ENCODE measurements around the gene JAG2. TPM values are rescaled to one million over a fixed set of nuclear protein-coding genes. Genes with fewer than 3 reads are reported as not detected.
"Not testable (repeated sequence)": the region's sequence is repeated elsewhere in the genome, so short reads cannot be mapped to it uniquely, and the experiment has no call there.

The JAG2 gene
- total RNA-seq, 1 donor from 2014 or later, result 2.5 TPM

DNA sequence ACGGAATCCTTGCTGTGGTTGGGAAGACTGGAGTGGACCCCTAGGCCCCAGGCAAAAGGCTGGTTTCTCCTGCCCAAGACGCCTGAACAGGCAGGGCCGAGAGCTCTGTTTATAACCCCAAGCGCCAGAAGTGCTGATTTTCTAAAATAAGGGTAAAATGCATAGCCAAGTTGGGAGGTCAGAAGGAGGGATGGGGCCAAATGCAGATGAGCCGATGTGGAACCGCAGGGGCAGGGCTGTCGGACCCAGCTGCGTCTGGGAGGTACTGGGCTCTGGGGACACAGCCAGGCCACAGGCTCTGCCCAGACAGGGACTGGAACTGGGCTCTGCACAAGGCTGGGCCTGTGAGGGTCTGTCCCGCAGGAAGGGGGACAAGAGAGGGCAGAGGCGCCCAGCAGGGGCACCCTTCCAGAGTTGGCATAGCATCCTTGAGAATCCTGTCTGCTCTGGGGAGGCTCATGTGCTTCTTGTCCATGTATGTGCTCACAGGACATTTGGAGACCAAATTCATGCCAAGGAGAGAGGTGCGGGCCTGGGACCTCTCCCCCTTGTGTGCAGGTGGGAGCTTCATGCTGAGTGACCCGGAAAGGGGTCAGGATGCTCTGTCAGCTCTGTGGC lies 49.1 kb downstream of the JAG2 start:
- intact Hi-C loops (cut with micrococcal nuclease), result no loop called here

DNA sequence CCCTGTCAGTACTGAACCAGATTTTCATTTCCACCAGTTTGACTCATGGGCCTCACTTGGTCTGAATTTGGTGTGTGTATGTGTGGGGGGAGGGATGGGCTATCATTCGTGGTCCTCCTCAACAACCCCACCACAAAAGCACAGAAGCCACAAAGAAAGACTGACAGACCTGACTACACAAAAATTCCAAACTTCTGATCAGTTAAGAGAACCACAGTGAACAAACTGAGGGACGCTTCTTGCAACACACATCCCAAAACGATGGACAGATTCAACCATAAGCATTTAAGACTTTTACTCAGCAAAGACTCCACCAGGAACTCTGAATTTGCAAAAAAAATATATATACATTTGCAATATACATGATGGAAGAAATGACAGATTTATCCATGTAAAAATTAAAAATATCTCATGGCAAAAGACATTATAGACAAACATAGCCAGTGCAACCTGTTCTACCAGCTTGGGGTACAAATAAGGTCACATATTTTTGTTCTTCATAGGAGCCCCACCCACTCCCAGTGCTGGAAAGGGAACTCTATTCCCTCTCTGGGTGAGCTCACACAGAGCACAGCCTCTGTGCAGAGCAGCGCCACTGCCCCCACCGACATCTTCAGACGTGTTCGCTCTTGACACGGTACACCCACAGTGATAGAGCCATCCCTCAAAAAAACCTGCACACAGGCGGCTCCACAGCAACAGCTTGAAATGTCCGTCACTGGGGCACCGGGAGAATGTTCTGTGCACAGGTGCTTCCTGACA lies 49.7 kb downstream of the JAG2 start:
- intact Hi-C loops (cut with micrococcal nuclease), result no loop called here

DNA sequence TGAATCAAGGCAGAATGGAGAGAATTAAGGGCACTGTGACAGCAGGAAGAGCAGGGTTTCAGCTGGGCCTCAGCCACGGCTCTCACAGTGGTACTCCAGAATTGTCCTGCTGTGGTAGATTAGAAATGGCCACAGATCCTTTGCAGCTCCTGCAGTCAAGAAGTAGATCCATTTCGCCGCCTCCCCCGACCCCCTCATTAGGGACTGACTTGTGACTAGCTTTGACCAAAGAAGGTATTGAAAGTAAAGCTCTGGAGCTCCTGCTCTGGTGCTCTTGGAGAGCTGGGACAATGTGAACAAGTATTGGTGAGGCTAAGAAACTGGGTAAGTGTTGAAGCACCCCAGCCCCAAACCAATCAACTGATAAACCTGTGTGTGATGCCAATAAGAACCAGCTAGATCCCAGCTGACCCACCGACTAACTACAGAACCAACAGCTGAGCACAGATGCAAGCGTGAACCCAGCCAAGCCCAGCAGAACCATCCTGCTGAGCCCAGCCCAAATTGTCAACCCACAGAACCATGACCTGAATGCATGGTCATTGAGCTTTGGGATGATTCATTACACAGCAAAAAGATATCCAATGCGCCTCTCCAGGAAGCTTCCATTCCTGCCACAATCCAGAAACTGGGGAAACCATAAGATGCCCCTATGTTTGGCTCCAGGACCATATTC lies 50.7 kb downstream of the JAG2 start:
- intact Hi-C loops (cut with micrococcal nuclease), result no loop called here

GRCh38 chr14:105117257-105117646 lies 51.3 kb downstream of the JAG2 start:
- intact Hi-C loops (cut with micrococcal nuclease), result no loop called here

- intact Hi-C loops (cut with micrococcal nuclease), result no loop called here
These were observed 51.9 kb downstream of the JAG2 start for GRCh38 chr14:105116451-105117256.

DNA sequence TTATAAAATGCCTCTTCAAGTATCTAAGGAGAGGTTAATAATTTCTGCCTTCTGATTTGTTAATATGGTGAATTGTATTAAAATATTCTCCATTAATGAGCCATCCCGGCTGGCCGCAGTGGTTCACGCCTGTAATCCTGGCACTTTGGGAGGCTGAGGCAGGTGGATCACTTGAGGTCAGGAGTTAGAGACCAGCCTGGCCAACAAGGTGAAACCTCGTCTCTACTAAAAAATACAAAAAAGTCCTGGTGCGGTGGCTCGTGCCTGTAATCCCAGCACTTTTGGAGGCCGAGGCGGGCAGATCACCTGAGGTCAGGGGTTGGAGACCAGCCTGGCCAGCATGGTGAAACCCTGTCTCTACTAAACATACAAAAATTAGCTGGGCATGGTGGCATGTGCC lies 59.3 kb downstream of the JAG2 start:
- intact Hi-C loops (cut with micrococcal nuclease), result not testable (repeated sequence)

DNA sequence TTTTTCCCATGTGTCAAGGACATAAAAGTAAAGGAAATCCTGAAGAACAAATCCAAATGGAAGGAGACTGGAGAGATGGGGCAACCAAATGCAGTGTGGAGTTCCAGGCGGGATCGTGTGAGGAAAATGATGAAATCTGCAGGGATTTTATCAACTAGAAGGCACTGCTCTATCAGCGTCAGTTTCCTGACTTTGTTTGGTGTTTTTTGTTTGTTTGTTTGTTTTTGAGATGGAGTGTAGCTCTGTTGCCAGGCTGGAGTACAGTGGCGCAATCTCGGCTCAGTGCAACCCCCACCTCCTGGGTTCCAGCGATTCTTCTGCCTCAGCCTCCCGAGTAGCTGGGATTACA lies 60.1 kb downstream of the JAG2 start:
- intact Hi-C loops (cut with micrococcal nuclease), result no loop called here

GRCh38 chr14:105107781-105108515 lies 60.6 kb downstream of the JAG2 start:
- intact Hi-C loops (cut with micrococcal nuclease), result no loop called here

DNA sequence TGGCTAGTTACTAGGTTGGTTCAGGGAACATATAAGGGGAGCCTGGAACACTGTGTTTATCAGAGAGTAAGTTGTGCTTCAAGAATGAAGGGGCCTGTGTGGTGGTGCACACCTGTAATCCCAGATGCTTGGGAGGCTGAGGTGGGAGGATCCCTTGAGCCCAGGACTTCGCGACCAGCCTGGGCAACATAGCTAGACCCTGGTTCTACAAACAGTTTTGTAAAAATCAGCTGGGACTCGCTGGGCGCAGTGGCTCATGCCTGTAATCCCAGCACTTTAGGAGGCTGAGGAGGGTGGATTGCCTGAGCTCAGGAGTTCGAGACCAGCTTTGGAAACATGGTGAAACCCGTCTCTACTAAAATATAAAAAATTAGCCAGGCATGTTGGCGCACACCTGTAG lies 61.2 kb downstream of the JAG2 start:
- intact Hi-C loops (cut with micrococcal nuclease), result no loop called here

- intact Hi-C loops (cut with micrococcal nuclease), result no loop called here
These were observed 63.4 kb downstream of the JAG2 start for GRCh38 chr14:105105158-105105557.

- intact Hi-C loops (cut with micrococcal nuclease), result no loop called here
These were observed 65.7 kb downstream of the JAG2 start for GRCh38 chr14:105102893-105103292.

DNA sequence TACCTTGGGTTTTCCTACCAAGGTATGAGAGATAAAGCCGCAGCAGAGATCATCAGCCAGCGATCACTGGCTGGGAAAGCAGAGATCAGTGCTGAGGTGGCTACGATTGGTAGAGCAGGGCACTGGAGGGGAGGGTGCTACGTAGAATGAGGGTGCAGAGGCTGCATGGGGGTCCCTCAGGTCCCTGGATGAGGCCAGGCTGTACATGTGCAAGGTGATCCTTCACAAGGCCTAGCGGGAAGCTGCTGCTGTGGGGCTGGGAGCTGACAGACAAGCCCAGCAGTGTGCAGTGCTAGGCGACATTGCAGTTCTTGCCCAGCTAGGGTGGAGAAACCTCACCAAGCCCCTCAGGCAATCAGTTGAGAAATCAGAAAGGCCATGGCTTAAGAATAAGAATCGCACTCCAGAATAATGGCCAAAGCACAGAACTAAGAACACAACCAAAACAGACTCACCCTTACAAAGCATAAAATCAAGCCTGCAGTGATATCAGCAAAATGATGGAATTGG lies 66.2 kb downstream of the JAG2 start:
- intact Hi-C loops (cut with micrococcal nuclease), result no loop called here

DNA sequence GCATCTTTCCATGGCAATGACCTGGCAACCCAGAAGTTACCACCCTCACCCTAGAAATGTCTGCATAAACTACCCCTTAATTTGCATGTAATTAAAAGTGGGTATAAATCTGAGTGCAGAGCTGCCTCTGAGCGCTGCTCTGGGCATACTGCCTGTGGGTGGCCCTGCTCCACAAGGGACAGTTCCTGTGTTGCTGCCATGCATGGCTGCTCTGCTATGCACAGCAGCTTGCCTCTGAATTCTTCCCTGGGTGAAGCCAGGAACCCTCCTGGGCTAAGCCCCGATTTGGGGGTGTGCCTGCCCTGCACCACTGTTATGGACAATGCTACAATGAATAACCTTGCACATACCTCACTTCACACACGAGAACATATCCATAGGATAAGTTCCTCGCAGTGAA lies 67.7 kb downstream of the JAG2 start:
- intact Hi-C loops (cut with micrococcal nuclease), result no loop called here

DNA sequence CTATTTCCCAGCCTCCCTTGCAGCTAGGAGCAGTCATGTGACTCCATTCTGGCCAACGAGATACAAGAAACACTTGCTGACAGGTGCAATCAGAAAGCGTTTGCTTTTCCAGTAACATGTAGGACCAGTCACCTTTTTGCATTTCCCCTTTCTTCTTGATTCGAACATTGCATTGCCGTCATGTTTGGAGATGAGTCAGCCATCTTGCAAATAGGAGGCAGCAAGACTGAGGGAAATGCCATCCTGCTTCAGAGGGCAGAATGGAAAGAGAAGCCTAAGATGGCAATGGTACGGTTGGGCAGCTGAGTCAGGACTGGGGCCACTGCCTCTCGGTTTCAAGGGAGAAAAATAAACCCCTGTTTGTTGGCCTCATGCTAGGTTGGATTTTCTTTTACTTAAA lies 68.8 kb downstream of the JAG2 start:
- intact Hi-C loops (cut with micrococcal nuclease), result loop anchor here (10.0 kb wide), 1 partner anchor 65 kb away; the partner anchor contains the start of gene JAG2

- intact Hi-C loops (cut with micrococcal nuclease), result loop anchor here (10.0 kb wide), 1 partner anchor 66 kb away; the partner anchor contains the start of gene JAG2
These were observed 70.3 kb downstream of the JAG2 start for GRCh38 chr14:105098316-105098715.

DNA sequence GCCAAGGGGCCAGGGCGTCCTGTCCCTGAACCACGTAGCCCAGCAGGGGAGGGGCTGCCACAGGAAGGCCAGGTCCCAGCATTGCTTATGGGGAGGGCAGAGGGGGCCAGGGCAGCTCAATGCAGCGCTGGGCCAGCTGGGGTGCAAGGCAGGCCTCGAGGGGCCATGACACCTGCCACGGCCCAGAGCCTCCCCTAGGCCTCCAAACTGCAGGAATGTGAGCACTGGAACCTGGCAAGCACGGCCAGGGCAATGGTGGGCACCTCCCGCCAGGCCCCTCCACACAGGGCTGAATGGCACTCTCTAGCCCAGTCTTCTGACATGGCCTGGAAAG lies 70.8 kb downstream of the JAG2 start:
- intact Hi-C loops (cut with micrococcal nuclease), result loop anchor here (10.0 kb wide), 1 partner anchor 67 kb away; the partner anchor contains the start of gene JAG2

DNA sequence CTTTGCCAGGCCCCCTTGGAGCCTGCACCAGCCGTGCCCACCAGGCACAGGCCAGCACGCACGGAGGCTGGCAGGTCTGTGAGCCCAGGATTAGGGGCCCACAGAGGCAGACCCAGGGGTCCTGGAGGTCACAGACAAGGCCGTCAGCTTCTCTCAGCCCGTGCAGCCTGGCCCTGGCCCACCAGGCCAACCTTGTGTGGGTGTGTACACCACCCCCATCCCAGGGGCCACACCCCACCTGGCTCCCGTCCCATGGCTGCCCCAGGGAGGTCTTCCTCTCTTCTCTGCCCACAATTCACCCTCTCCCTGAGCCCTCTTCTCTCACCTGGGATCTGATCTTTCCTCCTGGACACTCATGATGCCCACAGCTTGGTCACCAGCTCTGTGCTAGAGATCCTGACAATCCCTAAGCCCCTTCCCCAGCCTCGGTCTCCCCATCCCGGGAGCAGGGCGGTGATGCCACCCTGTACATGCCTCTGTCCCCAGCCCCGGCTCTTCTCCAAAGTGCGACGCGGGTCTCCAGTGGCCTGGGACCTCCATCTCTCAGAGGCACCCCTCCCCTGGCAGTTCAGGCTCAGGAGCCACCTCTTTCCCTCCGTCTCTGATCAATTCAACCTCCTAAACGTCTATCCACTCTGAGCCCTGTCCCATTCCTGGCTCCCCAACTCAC lies 72.2 kb downstream of the JAG2 start:
- intact Hi-C loops (cut with micrococcal nuclease), result loop anchor here (10.0 kb wide), 1 partner anchor 68 kb away; the partner anchor contains the start of gene JAG2

GRCh38 chr14:105095236-105095805 lies 73.3 kb downstream of the JAG2 start:
- intact Hi-C loops (cut with micrococcal nuclease), result loop anchor here (10.0 kb wide), 1 partner anchor 69 kb away; the partner anchor contains the start of gene JAG2

GRCh38 chr14:105094193-105094907 lies 74.2 kb downstream of the JAG2 start:
- intact Hi-C loops (cut with micrococcal nuclease), result loop anchor here (10.0 kb wide), 1 partner anchor 70 kb away; the partner anchor contains the start of gene JAG2
